PC-3 (cell line): Measurements from ENCODE around the gene APOO. TPM values are rescaled to one million over a fixed set of nuclear protein-coding genes. Genes with fewer than 3 reads are reported as not detected.

Experiments
- ATAC-seq: fragments of 200-7000 bp; cut with Tn5 transposase; 2 replicates; pipeline ENCODE4 v1.9.1; 2020; ENCODE audit warnings: mild to moderate bottlenecking, moderate library complexity
- BruUV-seq: library from RNA; stranded (reverse); fragments of 400-500 nt; replicated peaks from 2 replicates; lab custom pipeline; 2021; lab: Mats Ljungman, UMichigan
- CTCF ChIA-PET: fragments of 300-600 bp; sonication (Branson Sonifier 250); formaldehyde crosslinking; loops from one replicate; lab custom pipeline; 2022; ENCODE audit warnings: antibody characterized with exemption; lab: Charles Lee
- POLR2A ChIA-PET: fragments of 300-600 bp; sonication (Branson Sonifier 250); formaldehyde crosslinking; loops from one replicate; lab custom pipeline; 2022; ENCODE audit warnings: antibody characterized with exemption; ENCODE audit not compliant: unreplicated experiment; lab: Charles Lee
- DNase-seq: peaks from one replicate; pipeline ENCODE4 v3.0.0-alpha.2; 2015
- H2AFZ ChIP-seq: fragments of 300-600 bp; sonication (generic); 2 replicates; pipeline ENCODE4 v1.6.0; 2016; ENCODE audit warnings: antibody characterized with exemption, low read length
- H3F3A ChIP-seq: fragments of 300-600 bp; sonication (generic); one replicate; pipeline ENCODE4 v1.6.0; 2017; ENCODE audit warnings: antibody characterized with exemption, low read length, control low read depth, mild to moderate bottlenecking; ENCODE audit not compliant: unreplicated experiment
- H3K27ac ChIP-seq: fragments of 300-600 bp; sonication (generic); 2 replicates; pipeline ENCODE4 v1.5.1; 2016; ENCODE audit warnings: mild to moderate bottlenecking, low read length
- H3K27me3 ChIP-seq: fragments of 300-600 bp; sonication (generic); 2 replicates; pipeline ENCODE4 v1.6.1; 2016; ENCODE audit warnings: low read length, mixed read lengths
- H3K36me3 ChIP-seq: fragments of 300-600 bp; sonication (generic); 2 replicates; pipeline ENCODE4 v1.6.1; 2016; ENCODE audit warnings: low read depth, mixed run types, low read length, mixed read lengths
- H3K4me1 ChIP-seq: fragments of 300-600 bp; sonication (generic); 2 replicates; pipeline ENCODE4 v1.5.1; 2016; ENCODE audit warnings: low read length; ENCODE audit not compliant: insufficient read depth
- H3K4me2 ChIP-seq: fragments of 300-600 bp; sonication (generic); 2 replicates; pipeline ENCODE4 v1.6.0; 2016; ENCODE audit warnings: low read length
- H3K4me3 ChIP-seq: fragments of 300-600 bp; sonication (generic); 2 replicates; pipeline ENCODE4 v1.5.1; 2016; ENCODE audit warnings: mild to moderate bottlenecking, low read length, mixed read lengths
- H3K79me2 ChIP-seq: fragments of 300-600 bp; sonication (generic); 2 replicates; pipeline ENCODE4 v1.6.1; 2017; ENCODE audit warnings: low read length, mixed read lengths
- H3K9ac ChIP-seq: fragments of 300-600 bp; sonication (generic); 2 replicates; pipeline ENCODE4 v1.6.0; 2016; ENCODE audit warnings: mild to moderate bottlenecking, low read length
- H3K9me2 ChIP-seq: fragments of 300-600 bp; sonication (generic); replicated peaks from 2 replicates; pipeline ENCODE4 v1.6.1; 2016; ENCODE audit warnings: mixed run types, low read length, mixed read lengths
- H3K9me3 ChIP-seq: fragments of 300-600 bp; sonication (generic); 2 replicates; pipeline ENCODE4 v1.6.1; 2016; ENCODE audit warnings: low read length, mixed read lengths
- H4K20me1 ChIP-seq: fragments of 300-600 bp; sonication (generic); 2 replicates; pipeline ENCODE4 v1.6.1; 2016; ENCODE audit warnings: low read length, mixed read lengths
- EZH2 ChIP-seq: fragments of 300-600 bp; sonication (generic); IDR thresholded peaks from one replicate; pipeline ENCODE4 v1.6.1; 2017; ENCODE audit warnings: antibody characterized with exemption, mild to moderate bottlenecking, low read length; ENCODE audit not compliant: unreplicated experiment
- EZH2phosphoT487 ChIP-seq: fragments of 300-600 bp; sonication (generic); IDR thresholded peaks from 2 replicates; pipeline ENCODE4 v1.6.1; 2018; ENCODE audit warnings: mild to moderate bottlenecking, antibody characterized with exemption, low read length, borderline replicate concordance
- intact Hi-C: fragments of 100-400 bp; cut with micrococcal nuclease; formaldehyde crosslinking; loops from 2 replicates; pipeline ENCODE4 v1.9.0; 2023
- total RNA-seq: library from RNA; depleted of rRNA; stranded (reverse); fragments of >200 nt; gene quantifications from 2 replicates; pipeline ENCODE4 v1.2.3, GENCODE V29; 2014
- TF ChIP-seq, protein P1 (sequence below): fragments of 300-600 bp; sonication (generic); conservative IDR thresholded peaks from 2 replicates; pipeline ENCODE4 v1.5.1; 2017; ENCODE audit warnings: antibody characterized with exemption, low read depth, mild to moderate bottlenecking, low read length

APOO gene
- total RNA-seq, 1 experiment from 2014 or later = 34.0 TPM

DNA sequence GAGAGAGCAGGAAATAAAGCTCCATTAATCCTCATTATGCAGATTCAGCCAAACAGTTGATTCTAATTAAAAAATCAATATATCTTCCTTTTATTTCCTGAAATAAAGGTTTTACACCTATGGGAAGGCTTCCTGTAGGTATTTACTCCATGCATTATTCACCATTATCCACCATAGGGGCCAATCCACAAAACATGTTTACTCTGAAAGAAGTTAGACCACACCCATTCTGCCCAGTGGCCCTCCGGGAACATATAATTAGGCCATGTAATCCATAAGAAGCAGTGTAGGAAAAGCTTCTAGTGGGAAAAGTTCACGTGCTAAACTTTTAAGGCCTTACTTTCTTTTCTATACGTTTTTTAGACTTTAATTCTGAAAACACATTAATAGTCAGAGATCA lies 67.1 kb downstream of the APOO start:
- CTCF ChIA-PET = no interaction called here
- Histone ChIP-seq H3F3A (no peaks in the 10 kb centered on the region), H3K4me3 (no peak overlapping the region), H3K9me2 (no peaks in the 10 kb centered on the region), H3K9ac (no peak overlapping the region), H3K4me1 (peaks cover 5% of the 10 kb centered on the region), H3K9me3 (no peaks in the 10 kb centered on the region), H2AFZ (no peak overlapping the region), H3K36me3 (no peaks in the 10 kb centered on the region), H4K20me1 (no peaks in the 10 kb centered on the region), H3K27ac (no peak overlapping the region), H3K27me3 (no peaks in the 10 kb centered on the region), H3K79me2 (no peaks in the 10 kb centered on the region), H3K4me2 (no peak overlapping the region)
- no peak for DNase-seq
- no peak for TF ChIP-seq EZH2
- TF ChIP-seq, protein P1, sequence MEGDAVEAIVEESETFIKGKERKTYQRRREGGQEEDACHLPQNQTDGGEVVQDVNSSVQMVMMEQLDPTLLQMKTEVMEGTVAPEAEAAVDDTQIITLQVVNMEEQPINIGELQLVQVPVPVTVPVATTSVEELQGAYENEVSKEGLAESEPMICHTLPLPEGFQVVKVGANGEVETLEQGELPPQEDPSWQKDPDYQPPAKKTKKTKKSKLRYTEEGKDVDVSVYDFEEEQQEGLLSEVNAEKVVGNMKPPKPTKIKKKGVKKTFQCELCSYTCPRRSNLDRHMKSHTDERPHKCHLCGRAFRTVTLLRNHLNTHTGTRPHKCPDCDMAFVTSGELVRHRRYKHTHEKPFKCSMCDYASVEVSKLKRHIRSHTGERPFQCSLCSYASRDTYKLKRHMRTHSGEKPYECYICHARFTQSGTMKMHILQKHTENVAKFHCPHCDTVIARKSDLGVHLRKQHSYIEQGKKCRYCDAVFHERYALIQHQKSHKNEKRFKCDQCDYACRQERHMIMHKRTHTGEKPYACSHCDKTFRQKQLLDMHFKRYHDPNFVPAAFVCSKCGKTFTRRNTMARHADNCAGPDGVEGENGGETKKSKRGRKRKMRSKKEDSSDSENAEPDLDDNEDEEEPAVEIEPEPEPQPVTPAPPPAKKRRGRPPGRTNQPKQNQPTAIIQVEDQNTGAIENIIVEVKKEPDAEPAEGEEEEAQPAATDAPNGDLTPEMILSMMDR = no peak
- no peak for TF ChIP-seq EZH2phosphoT487
- POLR2A ChIA-PET = no interaction called here
- BruUV-seq = no TSS peak
- intact Hi-C loops = no loop called here
- no peak for ATAC-seq

DNA sequence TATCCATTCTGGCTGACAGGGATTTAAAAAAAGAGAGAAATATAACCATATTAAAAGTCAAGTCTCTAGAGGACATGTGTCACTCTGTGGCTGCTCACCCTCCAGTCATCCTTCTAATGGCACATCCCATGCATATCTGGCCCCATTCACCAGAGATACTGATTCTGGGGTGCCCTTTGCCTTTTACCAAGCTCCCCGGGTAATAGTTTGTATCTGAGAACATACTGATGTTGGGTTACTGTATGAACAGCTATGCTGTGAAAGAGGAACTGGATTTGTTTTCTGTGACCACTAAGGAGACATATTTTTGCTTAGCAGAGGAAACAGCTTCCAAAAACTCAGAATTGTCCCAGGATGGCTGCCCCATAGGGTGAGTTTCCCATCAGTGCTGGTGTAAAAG lies 68.8 kb downstream of the APOO start:
- POLR2A ChIA-PET = no interaction called here

DNA sequence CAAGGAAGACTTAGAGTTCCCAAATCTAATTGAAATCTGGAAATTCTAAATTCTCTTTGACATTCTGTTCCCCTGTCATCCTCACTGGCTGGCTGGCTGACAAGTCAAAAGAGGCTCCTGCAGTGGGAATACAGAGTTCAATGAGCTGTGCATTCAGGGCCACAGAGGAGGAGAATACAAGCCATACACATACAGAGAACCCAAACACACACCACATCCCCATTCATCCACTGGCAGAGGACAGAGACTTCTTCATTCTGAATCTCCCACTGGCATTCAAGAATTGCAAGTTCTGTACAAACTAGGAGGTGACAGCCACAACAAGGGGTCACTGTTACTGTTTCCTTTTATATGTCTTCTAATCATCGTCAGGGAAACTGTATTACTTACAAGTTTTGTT lies 75.0 kb downstream of the APOO start:
- Histone ChIP-seq H3K27me3 (no peaks in the 10 kb centered on the region), H3F3A (no peaks in the 10 kb centered on the region), H3K79me2 (no peaks in the 10 kb centered on the region), H3K4me3 (no peak overlapping the region), H3K27ac (no peak overlapping the region), H3K9ac (no peak overlapping the region), H3K9me3 (no peaks in the 10 kb centered on the region), H3K36me3 (no peaks in the 10 kb centered on the region), H3K4me2 (no peak overlapping the region), H4K20me1 (no peaks in the 10 kb centered on the region), H3K4me1 (no peaks in the 10 kb centered on the region), H2AFZ (no peak overlapping the region), H3K9me2 (no peaks in the 10 kb centered on the region)
- ATAC-seq (no peak), DNase-seq (no peak)
- no peak for TF ChIP-seq EZH2
- no TSS peak for BruUV-seq
- intact Hi-C loops = loop anchor here (1.0 kb wide), 1 partner anchor 18 kb away; no protein-coding TSS in a partner anchor
- CTCF ChIA-PET = no interaction called here
- POLR2A ChIA-PET = no interaction called here

More for the DNA sequence above, 68.8 kb downstream of the APOO start:
- H2AFZ ChIP-seq = no peak overlapping the region
- no peaks in the 10 kb centered on the region for H3K36me3 ChIP-seq
- no peaks in the 10 kb centered on the region for H3K9me2 ChIP-seq
- H3K79me2 ChIP-seq = no peaks in the 10 kb centered on the region
- BruUV-seq = no TSS peak
- no peak overlapping the region for H3K4me3 ChIP-seq
- no peak for ATAC-seq
- H4K20me1 ChIP-seq = no peaks in the 10 kb centered on the region
- no peak overlapping the region for H3K4me2 ChIP-seq
- no peaks in the 10 kb centered on the region for H3F3A ChIP-seq
- no peak for TF ChIP-seq EZH2phosphoT487
- H3K9me3 ChIP-seq = no peaks in the 10 kb centered on the region
- CTCF ChIA-PET = no interaction called here
- no peak for DNase-seq
- H3K9ac ChIP-seq = no peak overlapping the region
- no peaks in the 10 kb centered on the region for H3K27me3 ChIP-seq
- H3K27ac ChIP-seq = no peak overlapping the region
- no peaks in the 10 kb centered on the region for H3K4me1 ChIP-seq
- intact Hi-C loops = no loop called here

DNA sequence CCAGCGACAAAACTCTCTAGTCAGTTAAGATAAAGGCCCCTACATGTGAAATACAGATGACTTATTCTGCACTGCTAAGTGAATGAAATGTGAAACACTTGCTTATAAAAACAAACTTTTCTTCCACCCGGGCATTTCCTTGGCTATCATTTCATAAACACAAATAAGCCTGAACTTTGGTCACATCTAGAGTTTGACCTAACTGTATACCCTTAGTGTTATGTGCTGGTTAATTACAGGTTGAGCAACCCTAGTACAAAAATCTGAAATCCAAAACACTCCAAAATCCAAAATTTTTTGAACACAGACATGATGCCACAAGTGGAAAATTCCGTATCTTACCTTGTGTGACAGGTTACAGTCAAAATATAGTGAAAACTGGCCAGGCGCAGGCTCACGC lies 78.9 kb downstream of the APOO start:
- POLR2A ChIA-PET = no interaction called here
- Histone ChIP-seq H3F3A (no peaks in the 10 kb centered on the region), H3K36me3 (no peaks in the 10 kb centered on the region), H3K4me1 (no peaks in the 10 kb centered on the region), H3K9me2 (no peaks in the 10 kb centered on the region), H4K20me1 (no peaks in the 10 kb centered on the region), H2AFZ (no peak overlapping the region), H3K27me3 (no peaks in the 10 kb centered on the region), H3K4me2 (no peak overlapping the region), H3K9me3 (no peaks in the 10 kb centered on the region), H3K4me3 (no peak overlapping the region), H3K79me2 (no peaks in the 10 kb centered on the region), H3K9ac (no peak overlapping the region), H3K27ac (no peak overlapping the region)
- DNase-seq = no peak
- ATAC-seq = no peak
- TF ChIP-seq EZH2 (no peak), EZH2phosphoT487 (no peak)
- TF ChIP-seq, protein P1 = no peak
- CTCF ChIA-PET = no interaction called here
- BruUV-seq = no TSS peak
- intact Hi-C loops = no loop called here
